ENCODE results near the gene INAVA. TPM values are rescaled to one million over a fixed set of nuclear protein-coding genes. Genes with fewer than 3 reads are reported as not detected.

The INAVA gene
- total and polyA plus RNA-seq, 10 of the 15 experiments (the other 5 are each of a cell fraction or from before 2014, with no cell fraction given) = 3.6 to 15.4 (median 9.5) TPM

- RAD21 ChIA-PET (ENCODE audit: unreplicated experiment) = no interaction called here
- Histone ChIP-seq H3K4me2 (ENCODE audit: control insufficient read depth, insufficient read depth) (no peak overlapping the region), H3K36me3 (ENCODE audit: control insufficient read depth in 2 of 2, insufficient read depth in 2 of 2, low read length in 1 of 2) (no peaks in the 10 kb centered on the region), H2AFZ (ENCODE audit: control insufficient read depth, low read depth, low read length) (no peak overlapping the region), H4K20me1 (ENCODE audit: control insufficient read depth, insufficient read depth) (no peaks in the 10 kb centered on the region), H3K4me1 (ENCODE audit: control insufficient read depth, insufficient read depth, low read length) (no peaks in the 10 kb centered on the region), H3K9ac (ENCODE audit: control insufficient read depth, insufficient read depth, low read length) (no peak overlapping the region), H3K27me3 (replicated peaks in 1 of 2; ENCODE audit: control insufficient read depth in 2 of 2, insufficient read depth in 2 of 2, low read length in 1 of 2) (no peaks in the 10 kb centered on the region), H3K4me3 (no peak overlapping the region), H3K27ac (ENCODE audit: control insufficient read depth, insufficient read depth) (no peak overlapping the region), H3K79me2 (ENCODE audit: control insufficient read depth, insufficient read depth, low read length) (no peaks in the 10 kb centered on the region), H3K9me3 (replicated peaks; ENCODE audit: control insufficient read depth, insufficient read depth, low read length) (peaks cover 6% of the 10 kb centered on the region; the same call in 1 of the 3 replicates)
- TF ChIP-seq RAD51 (IDR thresholded peaks at IDR 0.05) (no peak), SPI1 (IDR thresholded peaks at IDR 0.05; ENCODE audit: borderline replicate concordance, insufficient read depth, low read depth, low read length) (no peak), ZNF592 (IDR thresholded peaks at IDR 0.05) (no peak), WRNIP1 (IDR thresholded peaks at IDR 0.05; ENCODE audit: borderline replicate concordance, low read depth, low read length) (no peak), MEF2A (IDR thresholded peaks at IDR 0.05; ENCODE audit: insufficient read depth, low read depth, low read length) (no peak), MEF2B (IDR thresholded peaks at IDR 0.05; ENCODE audit: partially characterized antibody, poor library complexity, severe bottlenecking) (no peak), CREM (IDR thresholded peaks at IDR 0.05; ENCODE audit: low read depth) (no peak), PBX3 (IDR thresholded peaks at IDR 0.05; ENCODE audit: insufficient replicate concordance, low read depth, low read length) (no peak), KLF5 (IDR thresholded peaks at IDR 0.05; ENCODE audit: partially characterized antibody) (no peak), MAX (IDR thresholded peaks at IDR 0.05; ENCODE audit: low read depth, low read length) (no peak), CBX5 (IDR thresholded peaks at IDR 0.05; ENCODE audit: low read depth) (no peak), ZBTB33 (IDR thresholded peaks at IDR 0.05) (no peak), SMAD1 (IDR thresholded peaks at IDR 0.05; ENCODE audit: low read depth, partially characterized antibody) (no peak), ZNF217 (IDR thresholded peaks at IDR 0.05) (no peak)
- ATAC-seq (no peak), DNase-seq (ENCODE audit: low read depth, low spot score) (no peak), FAIRE-seq (no peak)
- CTCF ChIA-PET = interaction anchor here (0.7 kb wide), 1 partner anchor 379 kb away, joined by 5 read pairs; no protein-coding TSS in a partner anchor
- in situ Hi-C loops (cut with MboI) (loop anchor here (5.0 kb wide), 1 partner anchor 38 kb away; no protein-coding TSS in a partner anchor), intact Hi-C loops (cut with micrococcal nuclease; ENCODE audit: unreplicated experiment) (no loop called here)
- 47% methylated on average over 4 of the region's 4 CpGs for WGBS (ENCODE audit: insufficient coverage, insufficient replicate concordance, low lambda C conversion rate, missing lambda C conversion rate)
- POLR2A ChIA-PET = no interaction called here
- SMC1A ChIA-PET (ENCODE audit: uncharacterized antibody, unreplicated experiment) = no interaction called here
- no TSS peak for BruUV-seq (replicated peaks)
Measured at GRCh38 chr1:200929530-200930278, 35.0 kb downstream of the INAVA start.

Data from GM12878 (cell line).